ENCODE measurements around the gene TECPR2. TPM values are rescaled to one million over a fixed set of nuclear protein-coding genes. Genes with fewer than 3 reads are reported as not detected.

TECPR2 gene
- total RNA-seq, 1 experiment from 2014 or later: 12.2 TPM

DNA sequence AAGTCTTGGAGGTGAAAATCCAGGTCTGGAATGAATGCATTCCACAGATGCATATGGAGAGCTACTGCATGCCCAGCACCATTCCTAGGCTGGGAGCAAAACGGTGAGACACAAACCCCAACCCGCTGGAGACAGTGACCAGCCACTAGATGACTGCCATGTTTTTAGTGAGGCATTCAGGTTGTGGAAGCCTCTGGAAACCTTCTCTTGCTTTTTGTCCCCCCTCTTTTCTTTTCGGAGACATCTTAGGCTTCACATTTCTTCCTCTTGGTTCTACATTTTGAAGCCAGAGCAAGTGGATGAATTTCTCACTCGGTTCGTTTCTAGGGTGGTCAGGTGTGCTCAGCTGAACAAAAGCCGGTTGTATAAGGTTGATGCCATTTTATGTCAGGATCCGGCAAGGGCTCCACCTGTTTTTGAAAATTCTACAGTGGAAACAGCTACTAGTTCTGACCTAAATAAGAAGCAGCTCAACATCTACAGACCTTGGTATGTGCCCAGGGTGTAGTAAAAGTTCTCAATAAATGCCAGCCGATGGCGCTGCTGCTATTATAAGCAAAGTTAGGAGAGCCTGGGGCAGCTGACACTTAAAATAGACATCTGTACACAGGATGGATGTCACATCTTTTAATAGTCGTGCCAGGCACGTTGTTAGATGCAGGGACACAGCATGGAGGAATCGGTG is 45.0 kb upstream of the TECPR2 start (continued):
- TF ChIP-seq ATF3 (IDR thresholded peaks at IDR 0.05): no peak
- no peak for TF ChIP-seq MAX (IDR thresholded peaks at IDR 0.05)

- ATAC-seq: no peak
- peak overlapping the region; percentile 77 for H3K27ac ChIP-seq (ENCODE audit: low read depth, low read length)
- no TSS peak for BruUV-seq (replicated peaks)
- no peaks in the 10 kb centered on the region for H3K36me3 ChIP-seq (ENCODE audit: control insufficient read depth in 1 of 2, insufficient read depth in 2 of 2, low read length in 2 of 2)
- no peaks in the 10 kb centered on the region for H4K20me1 ChIP-seq (ENCODE audit: insufficient read depth)
- H3K4me2 ChIP-seq (ENCODE audit: low read length): peak overlapping the region; percentile 97
- RAD21 ChIA-PET (ENCODE audit: low non-redundant PET in 1 of 2, low total read pairs in 2 of 2, uncharacterized antibody in 2 of 2, unreplicated experiment in 2 of 2): interaction anchor here in 1 of 2 experiments (0.5 kb wide), 1 partner anchor 272 kb away, joined by 6 read pairs; no protein-coding TSS in a partner anchor
- intact Hi-C loops (cut with micrococcal nuclease): no loop called here
- DNase-seq (ENCODE audit: low read depth, low spot score): no peak
- H2AFZ ChIP-seq (ENCODE audit: low read depth, low read length, poor library complexity, severe bottlenecking): peak overlapping the region; percentile 58
- peak overlapping the region; percentile 91 to 96 for H3K4me3 ChIP-seq (replicated peaks in 1 of 2; ENCODE audit: low read depth in 1 of 2, low read length in 2 of 2)
- H3K4me1 ChIP-seq (ENCODE audit: control insufficient read depth in 1 of 2, insufficient read depth in 2 of 2, low read length in 2 of 2): peaks cover 37 to 70% of the 10 kb centered on the region in 2 experiments
- POLR2A ChIA-PET: no interaction called here
- H3K9me3 ChIP-seq (ENCODE audit: control insufficient read depth in 1 of 2, insufficient read depth in 1 of 2, low read depth in 1 of 2, low read length in 2 of 2): no peaks in the 10 kb centered on the region
- H3K9me2 ChIP-seq (ENCODE audit: insufficient read depth): no peaks in the 10 kb centered on the region
- H3K79me2 ChIP-seq (ENCODE audit: insufficient read depth, low read length): peaks cover 19% of the 10 kb centered on the region
- no peaks in the 10 kb centered on the region for H3K27me3 ChIP-seq (ENCODE audit: insufficient read depth, low read length)
- CTCF ChIA-PET: no interaction called here
- TF ChIP-seq JUND (IDR thresholded peaks at IDR 0.05): no peak
- TF ChIP-seq RAD21 (IDR thresholded peaks at IDR 0.05; ENCODE audit: low read depth): no peak
- no peak for TF ChIP-seq FOSL1 (IDR thresholded peaks at IDR 0.05; ENCODE audit: low read depth)
- no peak for TF ChIP-seq POLR2A (IDR thresholded peaks at IDR 0.05; ENCODE audit: borderline replicate concordance, extremely low read depth, insufficient read depth, insufficient read length)
- TF ChIP-seq YY1 (IDR thresholded peaks at IDR 0.05; ENCODE audit: extremely low read depth, insufficient replicate concordance, low read depth, low read length): no peak
- no peak for TF ChIP-seq EGR1 (IDR thresholded peaks at IDR 0.05; ENCODE audit: low read depth)
- no peak for TF ChIP-seq CBX3 (IDR thresholded peaks at IDR 0.05; ENCODE audit: low read depth)
- TF ChIP-seq MAX (IDR thresholded peaks at IDR 0.05): no peak
- TF ChIP-seq, protein P1, sequence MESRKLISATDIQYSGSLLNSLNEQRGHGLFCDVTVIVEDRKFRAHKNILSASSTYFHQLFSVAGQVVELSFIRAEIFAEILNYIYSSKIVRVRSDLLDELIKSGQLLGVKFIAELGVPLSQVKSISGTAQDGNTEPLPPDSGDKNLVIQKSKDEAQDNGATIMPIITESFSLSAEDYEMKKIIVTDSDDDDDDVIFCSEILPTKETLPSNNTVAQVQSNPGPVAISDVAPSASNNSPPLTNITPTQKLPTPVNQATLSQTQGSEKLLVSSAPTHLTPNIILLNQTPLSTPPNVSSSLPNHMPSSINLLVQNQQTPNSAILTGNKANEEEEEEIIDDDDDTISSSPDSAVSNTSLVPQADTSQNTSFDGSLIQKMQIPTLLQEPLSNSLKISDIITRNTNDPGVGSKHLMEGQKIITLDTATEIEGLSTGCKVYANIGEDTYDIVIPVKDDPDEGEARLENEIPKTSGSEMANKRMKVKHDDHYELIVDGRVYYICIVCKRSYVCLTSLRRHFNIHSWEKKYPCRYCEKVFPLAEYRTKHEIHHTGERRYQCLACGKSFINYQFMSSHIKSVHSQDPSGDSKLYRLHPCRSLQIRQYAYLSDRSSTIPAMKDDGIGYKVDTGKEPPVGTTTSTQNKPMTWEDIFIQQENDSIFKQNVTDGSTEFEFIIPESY (IDR thresholded peaks at IDR 0.05; ENCODE audit: extremely low read depth, insufficient replicate concordance, low read length): no peak
- TF ChIP-seq, protein P2, sequence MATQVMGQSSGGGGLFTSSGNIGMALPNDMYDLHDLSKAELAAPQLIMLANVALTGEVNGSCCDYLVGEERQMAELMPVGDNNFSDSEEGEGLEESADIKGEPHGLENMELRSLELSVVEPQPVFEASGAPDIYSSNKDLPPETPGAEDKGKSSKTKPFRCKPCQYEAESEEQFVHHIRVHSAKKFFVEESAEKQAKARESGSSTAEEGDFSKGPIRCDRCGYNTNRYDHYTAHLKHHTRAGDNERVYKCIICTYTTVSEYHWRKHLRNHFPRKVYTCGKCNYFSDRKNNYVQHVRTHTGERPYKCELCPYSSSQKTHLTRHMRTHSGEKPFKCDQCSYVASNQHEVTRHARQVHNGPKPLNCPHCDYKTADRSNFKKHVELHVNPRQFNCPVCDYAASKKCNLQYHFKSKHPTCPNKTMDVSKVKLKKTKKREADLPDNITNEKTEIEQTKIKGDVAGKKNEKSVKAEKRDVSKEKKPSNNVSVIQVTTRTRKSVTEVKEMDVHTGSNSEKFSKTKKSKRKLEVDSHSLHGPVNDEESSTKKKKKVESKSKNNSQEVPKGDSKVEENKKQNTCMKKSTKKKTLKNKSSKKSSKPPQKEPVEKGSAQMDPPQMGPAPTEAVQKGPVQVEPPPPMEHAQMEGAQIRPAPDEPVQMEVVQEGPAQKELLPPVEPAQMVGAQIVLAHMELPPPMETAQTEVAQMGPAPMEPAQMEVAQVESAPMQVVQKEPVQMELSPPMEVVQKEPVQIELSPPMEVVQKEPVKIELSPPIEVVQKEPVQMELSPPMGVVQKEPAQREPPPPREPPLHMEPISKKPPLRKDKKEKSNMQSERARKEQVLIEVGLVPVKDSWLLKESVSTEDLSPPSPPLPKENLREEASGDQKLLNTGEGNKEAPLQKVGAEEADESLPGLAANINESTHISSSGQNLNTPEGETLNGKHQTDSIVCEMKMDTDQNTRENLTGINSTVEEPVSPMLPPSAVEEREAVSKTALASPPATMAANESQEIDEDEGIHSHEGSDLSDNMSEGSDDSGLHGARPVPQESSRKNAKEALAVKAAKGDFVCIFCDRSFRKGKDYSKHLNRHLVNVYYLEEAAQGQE (IDR thresholded peaks at IDR 0.05; ENCODE audit: low read depth): no peak
- no peak for TF ChIP-seq TCF7L2 (IDR thresholded peaks at IDR 0.05; ENCODE audit: borderline replicate concordance, extremely low read depth, insufficient read depth, insufficient read length)
- no peak for TF ChIP-seq POLR2AphosphoS5 (IDR thresholded peaks at IDR 0.05; ENCODE audit: low read depth, low read length)
- TF ChIP-seq ZNF274 (IDR thresholded peaks at IDR 0.05; ENCODE audit: low read depth, low read length): no peak
- TF ChIP-seq ELF1 (IDR thresholded peaks at IDR 0.05; ENCODE audit: borderline replicate concordance, low read depth): no peak
- TF ChIP-seq EZH2phosphoT487 (IDR thresholded peaks at IDR 0.05; ENCODE audit: borderline replicate concordance): no peak
- H3K9ac ChIP-seq (ENCODE audit: low read length): peak overlapping the region; percentile 93
Observed at GRCh38 chr14:102318781-102319276, 43.9 kb upstream of the TECPR2 start.
